Effector CD8-positive, alpha-beta T cell (primary cell): ENCODE data around the gene MTMR12.

Experiments used
- DNase-seq: peaks from one replicate; lab custom pipeline; 2025; lab: John Stamatoyannopoulos, UW
- total RNA-seq, 4 experiments: gene quantifications; one replicate each; lab custom pipeline; 2026; lab: John Stamatoyannopoulos, UW

The MTMR12 gene
- 41.5 to 72.3 (median 55.6) reads per million in 4 experiments for total RNA-seq

DNA sequence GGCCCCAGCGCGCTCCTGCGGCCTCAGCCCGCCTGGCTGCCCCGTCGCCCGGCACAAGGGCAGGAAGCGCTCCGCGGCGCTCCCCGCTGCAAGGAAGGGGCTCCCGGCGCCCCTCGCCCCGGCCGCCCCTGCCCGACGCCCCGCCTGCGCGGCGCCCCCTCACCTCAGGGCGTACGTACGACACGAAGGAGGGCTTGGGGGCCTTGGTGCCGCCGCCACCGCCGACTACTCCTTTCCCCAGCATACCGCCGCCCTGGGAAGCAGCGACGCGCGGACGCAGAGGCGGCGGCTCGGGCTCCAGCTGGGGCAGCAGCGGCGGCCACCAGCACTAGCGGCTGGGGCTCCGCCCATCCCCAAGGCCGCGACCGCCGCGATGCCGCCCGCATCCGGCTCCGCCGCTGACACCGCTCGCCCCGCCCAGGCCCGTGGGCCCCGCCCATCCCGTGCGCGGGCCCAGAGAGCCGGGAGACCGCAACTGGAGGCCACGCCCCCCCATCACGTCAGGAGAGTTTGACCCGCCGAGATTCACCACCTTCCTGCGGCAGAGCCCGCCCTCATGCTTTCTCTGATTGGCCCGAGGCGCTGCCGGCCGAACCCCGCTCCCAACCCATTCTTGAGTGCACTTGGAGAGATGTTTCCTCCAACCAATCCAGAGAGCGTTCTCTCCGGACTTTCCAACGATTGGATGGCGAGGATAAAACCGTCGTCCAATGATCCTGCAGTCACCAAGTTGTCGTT lies at the start of gene MTMR12:
Gene MTMR12, minus strand, starts transcription at position 345 of the 738 bp plus-strand sequence. Its CDS starts 101 bp downstream, at position 244.
- DNase-seq, result peak; percentile 99

DNA sequence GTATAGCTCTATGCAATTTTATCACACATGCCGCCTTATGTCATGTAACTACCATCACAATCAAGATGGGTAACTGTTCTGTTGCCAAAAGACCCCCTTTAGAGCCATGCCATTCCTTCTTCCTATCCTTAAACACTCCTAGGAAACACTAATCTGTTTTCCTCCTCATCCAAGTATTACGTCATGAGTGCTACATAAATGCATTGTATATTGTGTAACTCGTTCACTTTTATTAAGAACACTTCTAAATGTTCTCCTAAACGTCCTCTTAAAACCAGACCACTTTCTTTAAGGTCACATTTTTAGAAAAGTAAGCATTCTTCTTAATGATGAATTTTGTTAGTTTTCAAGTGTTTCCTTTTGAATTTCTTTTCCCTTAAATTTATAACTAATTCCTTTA lies 49.8 kb upstream of the MTMR12 start:
- DNase-seq, result no peak

- no peak for DNase-seq
Observed at GRCh38 chr5:32360906-32361305, 48.2 kb upstream of the MTMR12 start.

DNA sequence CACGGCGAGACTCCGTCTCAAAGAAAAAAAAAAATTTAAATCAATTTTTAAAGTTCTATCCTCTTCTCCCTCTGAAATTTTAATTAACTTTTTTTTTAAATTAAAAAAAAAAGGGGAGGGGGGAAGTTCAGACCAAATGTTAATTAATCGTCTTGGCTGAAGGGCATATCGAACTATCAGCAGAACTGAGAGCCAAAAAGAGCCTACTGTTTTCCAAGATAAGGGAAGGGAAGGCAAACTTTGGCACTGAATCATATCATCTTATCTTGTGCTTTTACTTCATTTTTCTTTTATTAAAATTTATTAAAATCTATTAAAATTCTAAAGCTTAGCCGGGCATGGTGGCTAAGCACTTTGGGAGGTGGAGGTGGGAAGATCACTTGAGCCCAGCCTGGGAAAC lies 45.9 kb upstream of the MTMR12 start:
- no peak for DNase-seq

- no peak for DNase-seq
Observed at GRCh38 chr5:32357658-32358057, 44.9 kb upstream of the MTMR12 start.

GRCh38 chr5:32355686-32356085 lies 42.9 kb upstream of the MTMR12 start:
- no peak for DNase-seq

- no peak for DNase-seq
Observed at GRCh38 chr5:32353420-32353819, 40.7 kb upstream of the MTMR12 start.

- DNase-seq, result no peak
Observed at GRCh38 chr5:32352685-32353084, 39.9 kb upstream of the MTMR12 start.

DNA sequence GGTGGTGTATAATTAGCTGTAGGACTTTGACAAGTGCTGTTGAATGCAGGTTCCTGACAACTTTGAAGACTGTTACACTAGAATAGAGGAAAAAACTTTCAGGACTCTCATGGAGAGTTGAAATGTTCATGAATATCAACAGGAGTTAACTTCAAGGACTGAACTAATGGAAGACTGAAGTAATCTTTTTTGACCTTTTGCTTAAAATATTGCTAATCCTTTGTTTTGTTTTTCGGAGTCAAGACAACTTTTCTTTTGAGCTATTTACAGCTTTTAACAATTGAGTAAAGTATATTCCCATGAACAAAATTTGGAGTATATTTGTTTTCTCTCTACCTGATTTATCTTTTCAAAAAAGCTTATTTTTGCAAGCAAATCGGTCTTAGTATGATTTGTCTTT lies 34.1 kb upstream of the MTMR12 start:
- no peak for DNase-seq

GRCh38 chr5:32343058-32343672 lies 30.4 kb upstream of the MTMR12 start:
- no peak for DNase-seq

GRCh38 chr5:32342656-32343055 lies 29.9 kb upstream of the MTMR12 start:
- DNase-seq, result no peak

GRCh38 chr5:32339878-32340277 lies 27.1 kb upstream of the MTMR12 start:
- no peak for DNase-seq

GRCh38 chr5:32339198-32339597 lies 26.5 kb upstream of the MTMR12 start:
- DNase-seq, result no peak

DNA sequence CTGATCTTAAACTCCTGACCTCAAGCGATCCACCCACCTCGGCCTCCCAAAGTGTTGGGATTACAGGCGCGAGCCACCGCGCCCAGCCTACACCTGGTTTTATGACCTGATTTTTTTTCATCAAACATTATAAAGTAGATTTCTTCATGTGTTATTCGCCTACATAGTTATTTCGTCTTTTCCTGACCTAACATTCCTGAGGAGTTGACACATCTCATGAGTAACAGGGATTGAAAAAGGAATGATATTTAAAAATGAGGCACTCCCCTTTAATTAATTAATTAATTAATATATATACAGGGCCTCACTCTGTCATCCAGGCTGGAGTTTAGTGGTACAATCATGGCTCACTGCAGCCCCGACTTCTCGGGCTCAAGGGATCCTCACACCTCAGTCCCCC lies 20.2 kb upstream of the MTMR12 start:
- no peak for DNase-seq

- DNase-seq, result no peak
Observed at GRCh38 chr5:32332361-32332760, 19.6 kb upstream of the MTMR12 start.

DNA sequence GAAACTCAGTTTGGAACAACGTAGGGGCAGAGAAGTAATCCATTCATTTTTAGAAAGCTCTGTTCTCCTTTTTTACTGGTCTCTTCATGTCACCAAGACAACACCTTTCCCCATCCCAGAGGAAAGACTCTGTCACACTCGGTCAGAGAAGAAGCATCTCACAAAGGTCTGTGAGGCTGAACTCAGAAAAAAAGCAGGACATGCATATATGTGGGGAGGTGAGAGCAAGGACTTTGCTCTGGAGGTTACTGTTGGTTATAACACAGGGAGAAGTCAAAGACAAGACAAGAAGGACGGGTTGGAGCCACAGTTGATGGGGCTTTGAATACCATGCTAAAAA lies 19.2 kb upstream of the MTMR12 start:
- DNase-seq, result no peak

GRCh38 chr5:32331217-32331934 lies 18.6 kb upstream of the MTMR12 start:
- no peak for DNase-seq

DNA sequence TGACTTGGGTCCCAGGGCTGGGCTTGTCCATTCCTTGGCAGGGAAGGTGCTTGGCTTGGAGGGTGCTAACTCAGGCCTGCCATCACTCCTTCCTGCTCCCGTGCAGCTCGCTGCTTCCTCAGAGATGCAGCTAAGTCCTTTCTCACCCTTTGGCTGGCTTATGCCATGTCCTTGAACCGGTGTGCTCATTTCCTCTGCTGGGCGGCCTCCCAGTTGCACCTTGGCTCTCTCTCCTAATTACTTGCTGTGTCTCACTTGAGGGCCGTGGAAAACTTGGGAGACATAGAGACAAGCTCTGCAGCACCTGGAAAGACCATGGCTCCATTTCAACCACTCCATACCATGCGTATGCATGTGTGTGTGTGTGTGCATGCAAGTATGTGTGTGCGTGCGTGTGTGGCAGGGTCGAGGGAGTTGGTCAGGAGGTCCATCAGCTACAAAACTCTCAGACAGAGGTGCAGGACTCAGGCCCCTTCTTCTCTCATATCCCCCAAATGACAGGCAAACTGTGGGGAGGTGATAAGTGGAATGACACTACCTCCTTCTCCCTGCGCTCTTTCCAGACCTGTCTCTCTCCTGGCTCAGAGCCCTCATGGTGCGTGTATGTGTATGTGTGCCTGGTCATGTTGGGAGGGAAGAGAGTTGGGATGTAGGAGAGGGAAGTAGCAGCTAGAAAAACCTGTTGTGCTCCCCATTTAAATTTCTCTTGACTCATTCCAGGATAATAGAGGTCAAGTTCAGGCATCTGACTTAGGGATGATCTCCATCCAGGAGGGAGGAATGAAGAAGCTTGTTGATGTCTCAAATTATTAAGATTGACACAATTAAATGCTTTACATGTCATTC lies 17.6 kb upstream of the MTMR12 start:
- DNase-seq, result no peak

GRCh38 chr5:32329395-32329834 lies 16.7 kb upstream of the MTMR12 start:
- peak; percentile 5 for DNase-seq

- DNase-seq, result no peak
Observed at GRCh38 chr5:32326216-32326772, 13.6 kb upstream of the MTMR12 start.

- DNase-seq, result no peak
Observed at GRCh38 chr5:32325616-32326015, 12.9 kb upstream of the MTMR12 start.

DNA sequence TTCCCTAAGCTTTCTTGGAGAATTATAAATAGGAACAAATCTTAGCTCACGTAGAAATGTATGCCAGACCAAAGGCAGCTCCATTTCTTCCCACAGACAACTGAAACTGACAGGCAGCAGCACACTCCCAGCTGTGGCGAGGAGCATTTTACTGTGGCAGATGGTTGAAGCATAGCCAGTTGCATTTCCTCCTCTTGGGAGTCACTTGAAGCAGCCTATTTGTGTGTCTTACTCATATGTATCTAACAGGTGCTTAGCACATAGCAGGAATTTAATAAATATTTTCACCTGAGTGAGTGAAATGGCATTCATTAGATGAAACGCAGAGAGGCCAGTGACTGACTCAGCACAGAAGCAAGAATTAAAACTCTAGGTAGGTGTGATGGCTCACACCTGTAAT lies 12.3 kb upstream of the MTMR12 start:
- DNase-seq, result no peak
